ENCODE results near the gene MTR.

Gene MTR

DNA sequence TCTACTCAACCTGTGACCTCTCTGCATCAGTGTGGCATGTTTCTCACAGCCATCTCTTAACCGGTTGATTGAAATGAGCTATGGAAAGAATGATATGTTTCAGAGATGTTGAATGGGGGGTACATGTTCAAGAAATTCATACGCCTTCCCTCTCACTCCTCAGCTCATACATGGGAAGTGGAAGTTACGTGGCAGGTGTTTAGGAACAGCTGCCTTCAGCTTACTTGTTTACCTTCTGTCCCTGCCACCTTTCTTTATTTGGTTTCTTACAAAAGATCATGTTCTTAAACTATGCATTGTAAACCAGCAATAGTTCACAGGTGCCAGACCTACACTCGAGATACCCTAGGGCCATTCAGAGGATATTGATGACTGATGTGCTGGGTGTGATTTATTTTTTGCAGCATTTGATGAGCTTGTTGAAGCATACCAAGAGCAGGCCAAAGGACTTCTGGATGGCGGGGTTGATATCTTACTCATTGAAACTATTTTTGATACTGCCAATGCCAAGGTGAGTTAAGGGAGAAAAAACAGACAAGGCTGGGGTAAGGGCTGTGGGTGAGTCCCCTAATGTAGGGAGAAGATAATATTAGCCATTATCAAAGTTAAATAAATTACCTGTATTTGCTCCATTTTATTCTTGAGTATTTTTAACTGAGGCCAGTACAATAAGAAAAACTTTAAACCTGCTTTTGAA is 17.4 kb downstream of the MTR start:
- TF ChIP-seq, protein P1, sequence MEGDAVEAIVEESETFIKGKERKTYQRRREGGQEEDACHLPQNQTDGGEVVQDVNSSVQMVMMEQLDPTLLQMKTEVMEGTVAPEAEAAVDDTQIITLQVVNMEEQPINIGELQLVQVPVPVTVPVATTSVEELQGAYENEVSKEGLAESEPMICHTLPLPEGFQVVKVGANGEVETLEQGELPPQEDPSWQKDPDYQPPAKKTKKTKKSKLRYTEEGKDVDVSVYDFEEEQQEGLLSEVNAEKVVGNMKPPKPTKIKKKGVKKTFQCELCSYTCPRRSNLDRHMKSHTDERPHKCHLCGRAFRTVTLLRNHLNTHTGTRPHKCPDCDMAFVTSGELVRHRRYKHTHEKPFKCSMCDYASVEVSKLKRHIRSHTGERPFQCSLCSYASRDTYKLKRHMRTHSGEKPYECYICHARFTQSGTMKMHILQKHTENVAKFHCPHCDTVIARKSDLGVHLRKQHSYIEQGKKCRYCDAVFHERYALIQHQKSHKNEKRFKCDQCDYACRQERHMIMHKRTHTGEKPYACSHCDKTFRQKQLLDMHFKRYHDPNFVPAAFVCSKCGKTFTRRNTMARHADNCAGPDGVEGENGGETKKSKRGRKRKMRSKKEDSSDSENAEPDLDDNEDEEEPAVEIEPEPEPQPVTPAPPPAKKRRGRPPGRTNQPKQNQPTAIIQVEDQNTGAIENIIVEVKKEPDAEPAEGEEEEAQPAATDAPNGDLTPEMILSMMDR (IDR thresholded peaks at IDR 0.05): no peak
- no peaks in the 10 kb centered on the region for H3K4me1 ChIP-seq (ENCODE audit: control insufficient read depth in 1 of 2, insufficient read depth in 1 of 2, low read depth in 1 of 2, low read length in 1 of 2)
- H3K27ac ChIP-seq: no peak overlapping the region
- peaks cover 35% of the 10 kb centered on the region for H3K36me3 ChIP-seq
- H3K4me3 ChIP-seq (ENCODE audit: low read depth in 1 of 2, low read length in 1 of 2): no peak overlapping the region
- H3K27me3 ChIP-seq: no peaks in the 10 kb centered on the region
- H3K9me3 ChIP-seq: no peaks in the 10 kb centered on the region

DNA sequence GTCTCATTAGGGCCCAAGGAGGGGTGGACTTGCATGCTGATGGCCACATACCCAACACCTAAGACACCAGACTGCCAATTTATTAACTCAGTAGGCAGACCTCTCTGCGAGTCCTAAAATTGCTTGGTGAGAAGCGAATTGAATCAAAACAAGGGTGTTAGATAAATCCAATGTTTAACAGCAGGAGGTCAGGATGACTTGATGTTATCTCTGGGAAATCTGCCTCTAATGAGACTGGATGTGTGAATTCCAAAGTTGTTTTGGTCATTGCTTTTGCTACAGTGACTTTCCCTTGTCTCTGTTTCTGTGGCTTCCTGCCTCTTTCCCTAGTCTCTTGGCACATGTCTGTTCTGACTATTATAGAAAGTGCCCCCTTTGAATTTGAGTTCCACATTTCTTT is 20.8 kb downstream of the MTR start:
- Histone ChIP-seq H3K9me3 (no peaks in the 10 kb centered on the region), H3K27ac (no peak overlapping the region), H3K4me3 (ENCODE audit: low read depth in 1 of 2, low read length in 1 of 2) (no peak overlapping the region), H3K4me1 (ENCODE audit: control insufficient read depth in 1 of 2, insufficient read depth in 1 of 2, low read depth in 1 of 2, low read length in 1 of 2) (no peaks in the 10 kb centered on the region), H3K27me3 (no peaks in the 10 kb centered on the region), H3K36me3 (peaks cover 49% of the 10 kb centered on the region)
- TF ChIP-seq, protein P1 (IDR thresholded peaks at IDR 0.05): no peak

DNA sequence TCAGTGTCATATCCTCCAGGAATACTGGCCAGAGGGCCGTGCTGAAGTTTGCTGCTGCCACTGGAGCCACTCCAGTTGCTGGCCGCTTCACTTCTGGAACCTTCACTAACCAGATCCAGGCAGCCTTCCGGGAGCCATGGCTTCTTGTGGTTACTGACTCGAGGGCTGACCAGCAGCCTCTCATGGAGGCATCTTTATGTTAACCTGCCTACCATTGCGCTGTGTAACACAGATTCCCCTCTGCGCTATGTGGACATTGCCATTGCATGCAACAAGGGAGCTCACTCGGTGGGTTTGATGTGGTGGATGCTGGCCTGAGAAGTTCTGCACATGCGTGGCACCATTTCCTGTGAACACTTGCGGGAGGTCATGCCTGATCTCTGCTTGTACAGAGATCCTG is 24.8 kb downstream of the MTR start:
- no peaks in the 10 kb centered on the region for H3K27me3 ChIP-seq
- TF ChIP-seq, protein P1 (IDR thresholded peaks at IDR 0.05): no peak
- H3K36me3 ChIP-seq: peaks cover 38% of the 10 kb centered on the region

DNA sequence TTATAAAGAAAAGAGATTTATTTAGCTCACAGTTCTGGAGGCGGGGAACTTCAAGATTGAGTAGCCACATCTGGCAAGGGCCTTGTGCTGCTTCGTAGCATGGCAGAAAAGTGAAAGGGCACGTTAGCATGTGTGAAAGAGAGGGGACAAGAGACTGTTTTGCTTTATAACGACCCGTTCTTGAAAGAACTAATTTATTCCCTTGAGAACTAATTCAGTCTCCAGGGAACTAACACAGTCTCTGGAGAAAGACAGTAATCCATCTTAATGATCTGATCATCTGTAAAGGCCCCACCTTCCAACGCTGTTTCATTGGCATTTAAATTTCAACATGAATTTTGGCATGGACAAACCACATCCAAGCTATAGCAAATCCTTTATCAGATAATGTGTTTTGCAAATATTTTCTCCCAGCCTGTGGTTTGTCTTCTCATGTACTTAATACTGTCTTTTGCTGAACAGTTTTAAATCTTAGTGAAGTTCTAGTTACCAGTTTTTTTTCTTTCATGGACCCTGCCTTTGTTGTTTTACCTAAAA is 26.1 kb downstream of the MTR start:
- H3K27ac ChIP-seq: no peak overlapping the region
- H3K4me3 ChIP-seq (ENCODE audit: low read depth in 1 of 2, low read length in 1 of 2): no peak overlapping the region
- TF ChIP-seq, protein P1 (IDR thresholded peaks at IDR 0.05): no peak
- peaks cover 38% of the 10 kb centered on the region for H3K36me3 ChIP-seq
- no peaks in the 10 kb centered on the region for H3K4me1 ChIP-seq (ENCODE audit: control insufficient read depth in 1 of 2, insufficient read depth in 1 of 2, low read depth in 1 of 2, low read length in 1 of 2)
- H3K9me3 ChIP-seq: no peaks in the 10 kb centered on the region
- H3K27me3 ChIP-seq: no peaks in the 10 kb centered on the region

More for the DNA sequence above, 24.8 kb downstream of the MTR start:
- Histone ChIP-seq H3K4me1 (ENCODE audit: control insufficient read depth in 1 of 2, insufficient read depth in 1 of 2, low read depth in 1 of 2, low read length in 1 of 2) (no peaks in the 10 kb centered on the region), H3K9me3 (no peaks in the 10 kb centered on the region), H3K27ac (no peak overlapping the region), H3K4me3 (ENCODE audit: low read depth in 1 of 2, low read length in 1 of 2) (no peak overlapping the region)

DNA sequence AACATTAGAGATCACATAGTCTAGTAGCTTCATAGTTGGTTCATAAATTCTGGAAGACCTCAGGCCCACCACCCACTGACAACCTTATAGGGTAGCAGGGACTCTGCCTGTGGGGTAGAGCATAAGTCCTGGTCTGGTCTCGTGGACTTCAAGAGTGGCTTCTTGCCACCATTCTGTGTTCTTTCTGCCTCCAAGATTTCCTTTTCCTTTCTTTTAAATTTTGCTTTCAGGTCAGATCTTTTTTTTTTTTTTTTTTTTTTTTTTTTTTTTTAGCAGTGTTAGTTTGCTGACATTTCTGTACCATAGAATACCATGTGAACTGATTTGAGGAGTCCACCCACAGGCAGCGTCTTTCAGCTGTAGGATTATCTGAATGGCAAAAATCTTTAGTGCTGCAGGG is 28.5 kb downstream of the MTR start:
- Histone ChIP-seq H3K36me3 (peaks cover 25% of the 10 kb centered on the region), H3K4me3 (ENCODE audit: low read depth in 1 of 2, low read length in 1 of 2) (no peak overlapping the region), H3K27me3 (no peaks in the 10 kb centered on the region), H3K9me3 (no peaks in the 10 kb centered on the region), H3K27ac (no peak overlapping the region), H3K4me1 (ENCODE audit: control insufficient read depth in 1 of 2, insufficient read depth in 1 of 2, low read depth in 1 of 2, low read length in 1 of 2) (no peaks in the 10 kb centered on the region)
- TF ChIP-seq, protein P1 (IDR thresholded peaks at IDR 0.05): no peak

Data from neutrophil (primary cell).